ENCODE results near the gene SOCS3.

Gene SOCS3

GRCh38 chr17:78359997-78360370 is at the start of gene SOCS3:
SOCS3 (minus strand) TSS chr17:78360077; CDS start chr17:78359095, 982 bp downstream.
- peak; percentile 87 for DNase-seq (ENCODE audit: low spot score)

- no peak for DNase-seq (ENCODE audit: low spot score)
Measured at GRCh38 chr17:78409191-78409928, 49.5 kb upstream of the SOCS3 start.

GRCh38 chr17:78408476-78409050 is 48.7 kb upstream of the SOCS3 start:
- no peak for DNase-seq (ENCODE audit: low spot score)

- DNase-seq (ENCODE audit: low spot score), result no peak
Measured at GRCh38 chr17:78407387-78408000, 47.6 kb upstream of the SOCS3 start.

GRCh38 chr17:78406920-78407319 is 47.0 kb upstream of the SOCS3 start:
- DNase-seq (ENCODE audit: low spot score), result no peak

GRCh38 chr17:78406396-78406795 is 46.5 kb upstream of the SOCS3 start:
- DNase-seq (ENCODE audit: low spot score), result no peak

GRCh38 chr17:78403822-78404221 is 43.9 kb upstream of the SOCS3 start:
- DNase-seq (ENCODE audit: low spot score), result no peak

GRCh38 chr17:78401891-78402290 is 42.0 kb upstream of the SOCS3 start:
- DNase-seq (ENCODE audit: low spot score), result no peak

- no peak for DNase-seq (ENCODE audit: low spot score)
Measured at GRCh38 chr17:78401246-78401645, 41.4 kb upstream of the SOCS3 start.

GRCh38 chr17:78400581-78401240 is 40.8 kb upstream of the SOCS3 start:
- DNase-seq (ENCODE audit: low spot score), result no peak

GRCh38 chr17:78399693-78400144 is 39.8 kb upstream of the SOCS3 start:
- no peak for DNase-seq (ENCODE audit: low spot score)

GRCh38 chr17:78399028-78399692 is 39.3 kb upstream of the SOCS3 start:
- DNase-seq (ENCODE audit: low spot score), result no peak

GRCh38 chr17:78398390-78398789 is 38.5 kb upstream of the SOCS3 start:
- DNase-seq (ENCODE audit: low spot score), result no peak

- no peak for DNase-seq (ENCODE audit: low spot score)
Measured at GRCh38 chr17:78397681-78398101, 37.8 kb upstream of the SOCS3 start.

GRCh38 chr17:78396441-78397337 is 36.8 kb upstream of the SOCS3 start:
- DNase-seq (ENCODE audit: low spot score), result no peak

- DNase-seq (ENCODE audit: low spot score), result no peak
Measured at GRCh38 chr17:78395155-78395554, 35.3 kb upstream of the SOCS3 start.

GRCh38 chr17:78394209-78394608 is 34.3 kb upstream of the SOCS3 start:
- DNase-seq (ENCODE audit: low spot score), result peak; percentile 18

- DNase-seq (ENCODE audit: low spot score), result no peak
Measured at GRCh38 chr17:78393575-78393974, 33.7 kb upstream of the SOCS3 start.

- DNase-seq (ENCODE audit: low spot score), result no peak
Measured at GRCh38 chr17:78392295-78392694, 32.4 kb upstream of the SOCS3 start.

GRCh38 chr17:78391843-78392242 is 32.0 kb upstream of the SOCS3 start:
- no peak for DNase-seq (ENCODE audit: low spot score)

GRCh38 chr17:78391051-78391431 is 31.2 kb upstream of the SOCS3 start:
- DNase-seq (ENCODE audit: low spot score), result no peak

Measured in iPS-NIHi11 (cell line).